K562 treated with DMSO at 1 percent for 4 hours (cell line): ENCODE measurements around the gene ARFGAP2. TPM values are rescaled to one million over a fixed set of nuclear protein-coding genes. Genes with fewer than 3 reads are reported as not detected.

Experiments
- total RNA-seq: library from RNA; unstranded; fragments of 300-600 nt; gene quantifications from 2 replicates; pipeline ENCODE4 v1.2.3, GENCODE V29; 2022; ENCODE audit not compliant: insufficient read depth

ARFGAP2 gene
- total RNA-seq: 65.4 and 97.1 TPM in 2 replicates

DNA sequence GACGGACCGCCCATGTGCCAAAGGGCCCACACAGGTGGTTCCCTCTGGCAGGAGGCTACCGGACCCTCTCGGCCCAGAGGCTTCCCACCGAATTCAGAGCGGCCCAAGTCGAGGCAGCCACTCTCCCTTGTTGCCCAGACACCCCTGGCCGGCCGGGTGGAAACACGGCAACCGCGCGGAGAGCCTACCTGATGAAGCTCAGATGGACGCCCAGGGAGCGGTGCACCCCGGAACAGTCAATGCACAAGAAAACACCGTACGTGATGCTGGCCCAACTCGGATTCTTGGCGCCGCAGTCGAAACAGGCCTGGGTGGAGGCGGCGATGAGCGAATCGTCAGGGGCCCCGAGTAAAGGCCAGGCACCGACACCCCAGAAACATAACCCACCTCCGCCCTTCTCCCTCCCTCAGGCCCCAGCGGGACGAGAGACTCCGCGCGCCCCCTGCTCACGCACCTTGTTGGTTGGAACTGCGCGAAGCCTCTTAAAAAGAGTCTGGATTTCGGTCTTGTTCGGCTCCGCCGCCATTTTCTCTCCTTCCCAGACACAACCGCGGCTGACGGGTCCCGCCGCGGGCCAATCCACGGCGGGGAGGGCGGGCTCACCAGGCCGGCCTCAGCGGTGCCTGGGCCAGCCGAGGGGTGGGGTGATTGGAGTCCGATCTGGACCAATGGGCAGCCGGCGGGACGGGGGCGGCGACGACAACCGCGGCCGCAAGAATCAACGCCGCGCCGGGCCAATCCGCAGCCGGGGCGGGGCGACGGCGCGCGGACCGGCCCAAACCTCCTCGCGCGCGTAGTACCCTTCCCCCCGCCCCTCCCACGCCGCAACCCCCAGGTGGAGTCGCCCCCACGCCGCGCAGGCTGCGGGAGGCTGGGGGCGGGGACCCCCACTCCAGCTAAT is at the start of gene ARFGAP2:
Gene ARFGAP2 (minus strand): TSS at position 552 of the 901 bp plus-strand sequence. CDS start 26 bp downstream, at position 526.

DNA sequence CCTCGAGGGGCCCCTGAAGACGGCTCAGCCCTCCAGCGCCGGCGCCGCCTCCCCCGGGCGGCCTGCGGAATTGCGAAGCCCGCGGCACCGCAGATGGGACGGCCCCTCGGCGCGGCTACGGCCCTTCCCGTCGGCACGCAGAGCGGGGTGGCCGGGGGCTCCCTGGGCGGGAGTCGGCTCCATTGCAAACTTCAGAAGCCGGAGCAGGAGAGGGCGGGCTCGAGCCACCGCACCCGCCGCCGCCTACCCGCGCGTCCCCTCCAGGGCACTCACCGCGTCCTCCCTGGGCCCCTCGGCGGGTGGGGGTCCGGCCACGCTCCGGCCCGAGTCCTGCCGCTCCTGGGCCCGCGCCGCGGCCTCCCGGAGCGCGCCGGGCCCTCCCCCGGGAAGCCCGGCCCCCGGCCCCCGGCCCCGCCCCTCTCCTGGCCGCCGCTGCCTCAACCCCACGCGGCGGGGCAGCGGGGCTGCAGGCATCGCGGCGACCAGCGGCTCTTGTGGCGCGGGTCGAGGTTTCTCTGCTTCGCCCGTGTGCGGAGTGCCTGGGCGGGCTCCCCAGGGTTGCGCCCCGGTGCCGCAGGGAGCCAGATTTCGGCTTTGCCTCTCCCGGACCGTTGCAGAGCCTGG is 9.5 kb upstream of the ARFGAP2 start, which contains the start of gene PACSIN3:
Gene PACSIN3 (minus strand): TSS at position 359 of the 624 bp plus-strand sequence. CDS start 3,707 bp downstream, outside the sequence.

Other genes with a start within 250 kb of the ARFGAP2 start
- gene CSTPP1, start 240.1 kb downstream of the ARFGAP2 start, total RNA-seq: 15.5 and 22.9 TPM in 2 replicates
- 5.1 and 7.0 TPM in 2 replicates for gene PACSIN3, start 9.6 kb upstream of the ARFGAP2 start, total RNA-seq
- gene DDB2, start 38.1 kb upstream of the ARFGAP2 start, total RNA-seq: 12.1 and 15.4 TPM in 2 replicates
- 20.0 and 26.4 TPM in 2 replicates for gene ACP2, start 71.9 kb upstream of the ARFGAP2 start, total RNA-seq
- gene NR1H3, start 81.1 kb upstream of the ARFGAP2 start, total RNA-seq: 16.8 and 20.0 TPM in 2 replicates
- gene MADD, start 93.3 kb upstream of the ARFGAP2 start, total RNA-seq: 43.1 and 57.8 TPM in 2 replicates
- gene MYBPC3, start 175.8 kb upstream of the ARFGAP2 start, total RNA-seq: not detected in 2 replicates
- gene SPI1, start 201.7 kb upstream of the ARFGAP2 start, total RNA-seq: 88.6 and 115 TPM in 2 replicates
- gene SLC39A13, start 231.7 kb upstream of the ARFGAP2 start, total RNA-seq: 19.1 and 32.3 TPM in 2 replicates
- 226 and 257 TPM in 2 replicates for gene PSMC3, start 249.6 kb upstream of the ARFGAP2 start, total RNA-seq